ENCODE results near the gene EXO1. TPM values are rescaled to one million over a fixed set of nuclear protein-coding genes. Genes with fewer than 3 reads are reported as not detected.

The EXO1 gene
- total and polyA plus RNA-seq, 2 experiments from 2014 or later, result 3.1 to 5.0 TPM

GRCh38 chr1:241846375-241846774, 1.6 kb upstream of the EXO1 start:
- no peaks in the 10 kb centered on the region for H4K20me1 ChIP-seq (ENCODE audit: insufficient read depth, poor library complexity, severe bottlenecking)
- no peaks in the 10 kb centered on the region for H3K9me2 ChIP-seq (replicated peaks; ENCODE audit: insufficient read depth)
- no peaks in the 10 kb centered on the region for H3K27me3 ChIP-seq
- no peak overlapping the region for H2AFZ ChIP-seq
- no peak overlapping the region for H3K4me2 ChIP-seq
- no peaks in the 10 kb centered on the region for H3K36me3 ChIP-seq (replicated peaks; ENCODE audit: insufficient read depth, low read depth)
- no peaks in the 10 kb centered on the region for H3K9me3 ChIP-seq (ENCODE audit: low read depth)
- no peak for DNase-seq (ENCODE audit: low spot score)
- H3K4me1 ChIP-seq (ENCODE audit: insufficient read depth), result peaks cover 4% of the 10 kb centered on the region
- no peak overlapping the region for H3K27ac ChIP-seq
- TF ChIP-seq EZH2phosphoT487 (IDR thresholded peaks at IDR 0.05; ENCODE audit: low read depth, severe bottlenecking, unreplicated experiment), result no peak
- TF ChIP-seq EZH2 (IDR thresholded peaks at IDR 0.05; ENCODE audit: borderline replicate concordance), result no peak
- H3K4me3 ChIP-seq, result no peak overlapping the region
- peaks cover 3% of the 10 kb centered on the region for H3K79me2 ChIP-seq

- H2AFZ ChIP-seq, result peak overlapping the region; percentile 81
- no peaks in the 10 kb centered on the region for H3K27me3 ChIP-seq
- peak overlapping the region; percentile 73 for H3K4me3 ChIP-seq
- H3K9me2 ChIP-seq (replicated peaks; ENCODE audit: insufficient read depth), result no peaks in the 10 kb centered on the region
- H3K9me3 ChIP-seq (ENCODE audit: low read depth), result no peaks in the 10 kb centered on the region
- no peaks in the 10 kb centered on the region for H4K20me1 ChIP-seq (ENCODE audit: insufficient read depth, poor library complexity, severe bottlenecking)
- DNase-seq (ENCODE audit: low spot score), result no peak
- 76% methylated on average over 4 of the region's 4 CpGs for WGBS (ENCODE audit: low lambda C conversion rate, missing lambda C conversion rate)
- H3K79me2 ChIP-seq, result peaks cover 3% of the 10 kb centered on the region
- H3K27ac ChIP-seq, result peak overlapping the region; percentile 99
- peaks cover 4% of the 10 kb centered on the region for H3K4me1 ChIP-seq (ENCODE audit: insufficient read depth)
- no peak for TF ChIP-seq EZH2phosphoT487 (IDR thresholded peaks at IDR 0.05; ENCODE audit: low read depth, severe bottlenecking, unreplicated experiment)
- TF ChIP-seq EZH2 (IDR thresholded peaks at IDR 0.05; ENCODE audit: borderline replicate concordance), result no peak
- TF ChIP-seq, protein P1, sequence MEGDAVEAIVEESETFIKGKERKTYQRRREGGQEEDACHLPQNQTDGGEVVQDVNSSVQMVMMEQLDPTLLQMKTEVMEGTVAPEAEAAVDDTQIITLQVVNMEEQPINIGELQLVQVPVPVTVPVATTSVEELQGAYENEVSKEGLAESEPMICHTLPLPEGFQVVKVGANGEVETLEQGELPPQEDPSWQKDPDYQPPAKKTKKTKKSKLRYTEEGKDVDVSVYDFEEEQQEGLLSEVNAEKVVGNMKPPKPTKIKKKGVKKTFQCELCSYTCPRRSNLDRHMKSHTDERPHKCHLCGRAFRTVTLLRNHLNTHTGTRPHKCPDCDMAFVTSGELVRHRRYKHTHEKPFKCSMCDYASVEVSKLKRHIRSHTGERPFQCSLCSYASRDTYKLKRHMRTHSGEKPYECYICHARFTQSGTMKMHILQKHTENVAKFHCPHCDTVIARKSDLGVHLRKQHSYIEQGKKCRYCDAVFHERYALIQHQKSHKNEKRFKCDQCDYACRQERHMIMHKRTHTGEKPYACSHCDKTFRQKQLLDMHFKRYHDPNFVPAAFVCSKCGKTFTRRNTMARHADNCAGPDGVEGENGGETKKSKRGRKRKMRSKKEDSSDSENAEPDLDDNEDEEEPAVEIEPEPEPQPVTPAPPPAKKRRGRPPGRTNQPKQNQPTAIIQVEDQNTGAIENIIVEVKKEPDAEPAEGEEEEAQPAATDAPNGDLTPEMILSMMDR (IDR thresholded peaks at IDR 0.05; ENCODE audit: poor library complexity), result no peak
- no peaks in the 10 kb centered on the region for H3K36me3 ChIP-seq (replicated peaks; ENCODE audit: insufficient read depth, low read depth)
- H3K4me2 ChIP-seq, result peak overlapping the region; percentile 93
Measured at GRCh38 chr1:241846862-241847539, 1.0 kb upstream of the EXO1 start.

- WGBS (ENCODE audit: low lambda C conversion rate, missing lambda C conversion rate), result 13% methylated on average over 6 of the region's 6 CpGs
Measured at GRCh38 chr1:241847540-241847795, 536 bp upstream of the EXO1 start.

GRCh38 chr1:241848686-241849344, 811 bp downstream of the EXO1 start:
- H2AFZ ChIP-seq, result peak overlapping the region; percentile 81
- no peaks in the 10 kb centered on the region for H3K36me3 ChIP-seq (replicated peaks; ENCODE audit: insufficient read depth, low read depth)
- peaks cover 3% of the 10 kb centered on the region for H3K79me2 ChIP-seq
- H3K27ac ChIP-seq, result no peak overlapping the region
- no peak for TF ChIP-seq EZH2 (IDR thresholded peaks at IDR 0.05; ENCODE audit: borderline replicate concordance)
- TF ChIP-seq EZH2phosphoT487 (IDR thresholded peaks at IDR 0.05; ENCODE audit: low read depth, severe bottlenecking, unreplicated experiment), result no peak
- TF ChIP-seq, protein P1 (IDR thresholded peaks at IDR 0.05; ENCODE audit: poor library complexity), result no peak
- H3K4me2 ChIP-seq, result peak overlapping the region; percentile 93
- H3K27me3 ChIP-seq, result no peaks in the 10 kb centered on the region
- H3K9me3 ChIP-seq (ENCODE audit: low read depth), result no peaks in the 10 kb centered on the region
- no peak overlapping the region for H3K4me3 ChIP-seq
- WGBS (ENCODE audit: low lambda C conversion rate, missing lambda C conversion rate), result 8% methylated on average over 13 of the region's 13 CpGs
- no peaks in the 10 kb centered on the region for H4K20me1 ChIP-seq (ENCODE audit: insufficient read depth, poor library complexity, severe bottlenecking)
- H3K4me1 ChIP-seq (ENCODE audit: insufficient read depth), result peaks cover 4% of the 10 kb centered on the region
- no peak for DNase-seq (ENCODE audit: low spot score)
- H3K9me2 ChIP-seq (replicated peaks; ENCODE audit: insufficient read depth), result no peaks in the 10 kb centered on the region

More at GRCh38 chr1:241847540-241847795, 536 bp upstream of the EXO1 start:
- Histone ChIP-seq H4K20me1 (ENCODE audit: insufficient read depth, poor library complexity, severe bottlenecking) (no peaks in the 10 kb centered on the region), H3K27ac (peak overlapping the region; percentile 99), H3K4me2 (peak overlapping the region; percentile 93), H3K79me2 (peaks cover 3% of the 10 kb centered on the region), H3K36me3 (replicated peaks; ENCODE audit: insufficient read depth, low read depth) (no peaks in the 10 kb centered on the region), H3K9me2 (replicated peaks; ENCODE audit: insufficient read depth) (no peaks in the 10 kb centered on the region), H3K4me3 (peak overlapping the region; percentile 73), H2AFZ (peak overlapping the region; percentile 81), H3K9me3 (ENCODE audit: low read depth) (no peaks in the 10 kb centered on the region), H3K27me3 (no peaks in the 10 kb centered on the region), H3K4me1 (ENCODE audit: insufficient read depth) (peaks cover 4% of the 10 kb centered on the region)
- TF ChIP-seq, protein P1 (IDR thresholded peaks at IDR 0.05; ENCODE audit: poor library complexity), result no peak
- no peak for TF ChIP-seq EZH2 (IDR thresholded peaks at IDR 0.05; ENCODE audit: borderline replicate concordance)
- TF ChIP-seq EZH2phosphoT487 (IDR thresholded peaks at IDR 0.05; ENCODE audit: low read depth, severe bottlenecking, unreplicated experiment), result no peak
- no peak for DNase-seq (ENCODE audit: low spot score)
